SJCRH30 (cell line): Measurements from ENCODE around the gene SHISAL1. TPM values are rescaled to one million over a fixed set of nuclear protein-coding genes. Genes with fewer than 3 reads are reported as not detected.
A peak's percentile ranks its signal among the peaks of the same experiment; 100 is the strongest.

Experiments
- DNase-seq, 2 experiments: peaks; one replicate each; pipeline ENCODE4 v3.0.0-alpha.2; 2015 to 2020
- H3K27ac ChIP-seq: fragments of 250-450 bp; sonication (Bioruptor Pico); 2 replicates; pipeline ENCODE4 v1.5.1; 2020; ENCODE audit warnings: mild to moderate bottlenecking, moderate library complexity
- H3K27me3 ChIP-seq: fragments of 250-450 bp; sonication (Bioruptor Pico); 2 replicates; pipeline ENCODE4 v1.5.1; 2020; ENCODE audit warnings: mild to moderate bottlenecking, moderate library complexity
- H3K36me3 ChIP-seq: fragments of 250-450 bp; sonication (Bioruptor Pico); 2 replicates; pipeline ENCODE4 v1.5.1; 2020; ENCODE audit warnings: mild to moderate bottlenecking, moderate library complexity
- H3K4me1 ChIP-seq: fragments of 250-450 bp; sonication (Bioruptor Pico); 2 replicates; pipeline ENCODE4 v1.5.1; 2020; ENCODE audit warnings: mild to moderate bottlenecking, moderate library complexity
- H3K4me3 ChIP-seq: fragments of 250-450 bp; sonication (Bioruptor Pico); 2 replicates; pipeline ENCODE4 v1.5.1; 2020; ENCODE audit warnings: mild to moderate bottlenecking, moderate library complexity
- H3K9me3 ChIP-seq: fragments of 250-450 bp; sonication (Bioruptor Pico); replicated peaks from 2 replicates; pipeline ENCODE4 v1.5.1; 2020; ENCODE audit warnings: mild to moderate bottlenecking, moderate library complexity
- total RNA-seq: library from RNA; depleted of rRNA; stranded (reverse); fragments of >200 nt; shearing (Covaris generic); gene quantifications from 2 replicates; pipeline ENCODE4 v1.2.3, GENCODE V29; 2014

SHISAL1 gene
- total RNA-seq, 1 experiment from 2014 or later: not detected

- H3K9me3 ChIP-seq: no peaks in the 10 kb centered on the region
- H3K4me3 ChIP-seq: no peak overlapping the region
These were observed 105.4 kb downstream of the SHISAL1 start for GRCh38 chr22:44207173-44207980.

DNA sequence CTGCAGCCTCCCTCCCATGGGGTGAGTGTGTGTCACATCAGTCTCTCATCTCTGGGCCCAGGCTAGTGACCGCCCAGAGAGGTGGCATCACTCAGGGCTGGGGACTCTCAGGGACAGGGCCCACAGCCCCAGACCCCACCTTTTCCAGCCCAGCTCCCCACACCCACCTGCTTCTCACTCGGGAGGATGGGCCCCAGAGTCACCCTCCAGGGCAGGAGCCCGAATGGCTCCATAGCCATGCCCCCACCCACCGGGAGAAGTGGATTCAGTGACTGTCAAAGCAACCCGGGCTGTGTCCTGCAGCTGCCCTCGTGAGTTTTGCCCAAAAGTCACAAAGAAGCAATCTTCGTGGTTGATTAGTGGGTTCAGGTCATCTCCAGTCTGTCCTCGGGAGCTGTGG lies 106.1 kb downstream of the SHISAL1 start:
- no peaks in the 10 kb centered on the region for H3K9me3 ChIP-seq
- H3K4me3 ChIP-seq: no peak overlapping the region
- H3K36me3 ChIP-seq: no peaks in the 10 kb centered on the region
- H3K27ac ChIP-seq: no peak overlapping the region
- peaks cover 2% of the 10 kb centered on the region; the same call in 1 of the 2 replicates for H3K27me3 ChIP-seq
- no peaks in the 10 kb centered on the region for H3K4me1 ChIP-seq
- DNase-seq: no peak

More at GRCh38 chr22:44207173-44207980, 105.4 kb downstream of the SHISAL1 start:
- H3K27ac ChIP-seq: no peak overlapping the region
- no peak for DNase-seq
- H3K36me3 ChIP-seq: no peaks in the 10 kb centered on the region
- H3K27me3 ChIP-seq: no peaks in the 10 kb centered on the region; the same call in 1 of the 2 replicates
- no peaks in the 10 kb centered on the region for H3K4me1 ChIP-seq

GRCh38 chr22:44206330-44206645 lies 106.5 kb downstream of the SHISAL1 start:
- Histone ChIP-seq H3K27me3 (peaks cover 3% of the 10 kb centered on the region; the same call in 1 of the 2 replicates), H3K4me3 (no peak overlapping the region), H3K9me3 (no peaks in the 10 kb centered on the region), H3K4me1 (no peaks in the 10 kb centered on the region), H3K36me3 (no peaks in the 10 kb centered on the region), H3K27ac (no peak overlapping the region)
- no peak for DNase-seq

- no peaks in the 10 kb centered on the region for H3K36me3 ChIP-seq
- no peak overlapping the region for H3K4me3 ChIP-seq
- H3K27ac ChIP-seq: no peak overlapping the region
- H3K4me1 ChIP-seq: no peaks in the 10 kb centered on the region
- peaks cover 3% of the 10 kb centered on the region; the same call in 1 of the 2 replicates for H3K27me3 ChIP-seq
- DNase-seq: no peak
- H3K9me3 ChIP-seq: no peaks in the 10 kb centered on the region
These were observed 107.0 kb downstream of the SHISAL1 start for GRCh38 chr22:44205516-44206329.

- no peak overlapping the region for H3K4me3 ChIP-seq
- H3K27me3 ChIP-seq: peaks cover 3% of the 10 kb centered on the region; the same call in 1 of the 2 replicates
- no peak overlapping the region for H3K27ac ChIP-seq
- no peak for DNase-seq
- H3K9me3 ChIP-seq: no peaks in the 10 kb centered on the region
- H3K4me1 ChIP-seq: no peaks in the 10 kb centered on the region
- no peaks in the 10 kb centered on the region for H3K36me3 ChIP-seq
These were observed 107.8 kb downstream of the SHISAL1 start for GRCh38 chr22:44204739-44205515.

DNA sequence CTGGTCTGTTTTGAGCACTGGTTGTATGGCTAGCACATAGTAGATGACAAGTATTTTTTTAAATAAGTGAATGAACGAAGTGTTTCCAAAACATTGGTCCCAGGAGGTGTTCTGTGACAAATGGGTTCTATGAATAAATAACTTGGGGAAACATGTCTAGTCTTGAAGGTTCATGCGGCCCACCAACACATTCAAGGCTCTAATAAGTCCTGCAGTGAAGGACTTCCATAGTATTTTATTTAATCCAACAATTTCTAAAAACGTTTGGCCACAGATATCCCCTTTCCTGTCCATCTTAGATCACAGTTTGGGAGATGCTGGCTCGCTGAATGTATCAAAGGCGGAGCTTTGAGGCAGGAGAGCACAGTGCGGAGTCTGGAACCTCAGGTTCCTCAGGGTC lies 109.5 kb downstream of the SHISAL1 start:
- Histone ChIP-seq H3K27ac (no peak overlapping the region), H3K4me3 (no peak overlapping the region), H3K27me3 (peaks cover 3% of the 10 kb centered on the region; the same call in 1 of the 2 replicates), H3K9me3 (no peaks in the 10 kb centered on the region), H3K36me3 (no peaks in the 10 kb centered on the region), H3K4me1 (no peaks in the 10 kb centered on the region)
- DNase-seq: no peak

GRCh38 chr22:44202261-44202789 lies 110.4 kb downstream of the SHISAL1 start:
- no peak overlapping the region for H3K4me3 ChIP-seq
- H3K27me3 ChIP-seq: peaks cover 3% of the 10 kb centered on the region; the same call in 1 of the 2 replicates
- no peaks in the 10 kb centered on the region for H3K9me3 ChIP-seq
- DNase-seq: no peak
- no peak overlapping the region for H3K27ac ChIP-seq
- H3K4me1 ChIP-seq: no peaks in the 10 kb centered on the region
- no peaks in the 10 kb centered on the region for H3K36me3 ChIP-seq

- Histone ChIP-seq H3K9me3 (no peaks in the 10 kb centered on the region), H3K36me3 (no peaks in the 10 kb centered on the region), H3K4me1 (no peaks in the 10 kb centered on the region), H3K27ac (no peak overlapping the region), H3K27me3 (peaks cover 3% of the 10 kb centered on the region; the same call in 1 of the 2 replicates), H3K4me3 (no peak overlapping the region)
- DNase-seq: no peak
These were observed 111.1 kb downstream of the SHISAL1 start for GRCh38 chr22:44201665-44202064.

- peak in 1 of 2 experiments; percentile 6 for DNase-seq
- no peaks in the 10 kb centered on the region for H3K4me1 ChIP-seq
These were observed 111.7 kb downstream of the SHISAL1 start for GRCh38 chr22:44200855-44201550.

GRCh38 chr22:44200451-44200850 lies 112.3 kb downstream of the SHISAL1 start:
- Histone ChIP-seq H3K9me3 (no peaks in the 10 kb centered on the region), H3K27ac (no peak overlapping the region), H3K4me1 (no peaks in the 10 kb centered on the region), H3K27me3 (peaks cover 3% of the 10 kb centered on the region; the same call in 1 of the 2 replicates), H3K4me3 (no peak overlapping the region), H3K36me3 (no peaks in the 10 kb centered on the region)
- DNase-seq: no peak

More at GRCh38 chr22:44200855-44201550, 111.7 kb downstream of the SHISAL1 start:
- Histone ChIP-seq H3K36me3 (no peaks in the 10 kb centered on the region), H3K4me3 (no peak overlapping the region), H3K27ac (no peak overlapping the region), H3K9me3 (no peaks in the 10 kb centered on the region), H3K27me3 (peaks cover 3% of the 10 kb centered on the region; the same call in 1 of the 2 replicates)

DNA sequence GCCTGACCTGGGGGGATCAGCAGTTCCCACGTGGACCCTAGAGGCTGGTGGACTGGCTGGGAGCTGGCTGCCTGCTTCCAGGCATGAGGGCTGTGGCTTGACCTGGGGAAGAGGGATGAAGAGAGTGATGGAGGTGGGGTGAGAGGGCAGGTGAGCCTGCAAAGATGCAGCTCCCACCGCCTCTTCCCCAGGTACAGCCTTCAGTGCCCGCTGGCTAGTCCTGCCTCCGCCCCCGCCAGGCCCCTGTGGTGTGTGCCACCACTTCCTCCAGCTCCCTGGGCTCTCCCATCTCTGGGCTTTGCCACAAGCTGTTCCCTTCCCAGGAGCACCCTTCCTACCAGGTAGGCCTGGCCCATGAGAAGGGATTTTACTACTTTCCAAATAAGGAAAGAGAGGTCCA lies 112.9 kb downstream of the SHISAL1 start:
- H3K4me1 ChIP-seq: no peaks in the 10 kb centered on the region
- no peaks in the 10 kb centered on the region for H3K9me3 ChIP-seq
- DNase-seq: no peak
- H3K4me3 ChIP-seq: no peak overlapping the region
- H3K36me3 ChIP-seq: no peaks in the 10 kb centered on the region
- H3K27ac ChIP-seq: no peak overlapping the region
- peaks cover 3% of the 10 kb centered on the region; the same call in 1 of the 2 replicates for H3K27me3 ChIP-seq

DNA sequence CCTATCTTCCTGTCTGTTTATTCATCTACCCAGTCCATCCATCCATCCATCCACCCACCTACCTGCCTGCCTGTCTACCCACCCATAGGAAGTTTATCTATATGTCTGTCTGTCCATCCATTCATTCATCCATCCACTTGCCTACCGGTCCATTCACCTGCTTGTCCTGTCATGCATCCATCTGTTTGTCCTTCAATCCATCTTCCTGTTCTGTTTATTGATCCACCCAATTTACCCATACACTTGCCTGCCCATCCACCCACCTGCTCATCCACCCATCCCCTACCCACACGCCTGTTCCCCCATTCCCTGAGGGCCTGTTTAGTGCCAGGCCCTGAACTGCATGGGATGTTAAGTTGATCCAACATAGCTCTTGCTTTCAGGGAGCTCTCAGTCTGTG lies 113.6 kb downstream of the SHISAL1 start:
- no peak overlapping the region for H3K4me3 ChIP-seq
- peaks cover 3% of the 10 kb centered on the region; the same call in 1 of the 2 replicates for H3K27me3 ChIP-seq
- H3K36me3 ChIP-seq: no peaks in the 10 kb centered on the region
- no peaks in the 10 kb centered on the region for H3K9me3 ChIP-seq
- no peak overlapping the region for H3K27ac ChIP-seq
- H3K4me1 ChIP-seq: no peaks in the 10 kb centered on the region
- no peak for DNase-seq

DNA sequence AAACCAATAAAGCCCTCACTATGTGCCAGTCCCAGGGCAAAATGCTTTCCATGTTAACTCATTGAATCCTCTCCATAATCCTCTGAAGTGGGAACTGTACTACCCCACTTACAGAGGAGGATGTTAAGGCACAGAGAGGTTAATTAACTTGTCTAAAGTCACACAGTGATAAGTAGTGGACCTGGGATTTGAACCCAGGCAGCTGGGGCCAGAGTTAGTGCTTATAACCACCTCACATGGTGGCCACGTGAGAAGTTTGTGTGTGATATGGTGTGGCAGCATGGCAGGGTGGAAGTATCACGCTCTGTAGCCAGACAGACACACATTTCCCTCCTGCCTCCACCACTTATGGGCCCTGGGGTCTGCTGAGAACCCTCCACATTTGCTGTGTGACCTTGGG lies 115.5 kb downstream of the SHISAL1 start:
- Histone ChIP-seq H3K4me3 (no peak overlapping the region), H3K9me3 (no peaks in the 10 kb centered on the region), H3K4me1 (no peaks in the 10 kb centered on the region), H3K27ac (no peak overlapping the region), H3K27me3 (0 out of 2 replicates have a peak, but pooled peaks cover 3% of the 10 kb centered on the region), H3K36me3 (no peaks in the 10 kb centered on the region)
- no peak for DNase-seq

DNA sequence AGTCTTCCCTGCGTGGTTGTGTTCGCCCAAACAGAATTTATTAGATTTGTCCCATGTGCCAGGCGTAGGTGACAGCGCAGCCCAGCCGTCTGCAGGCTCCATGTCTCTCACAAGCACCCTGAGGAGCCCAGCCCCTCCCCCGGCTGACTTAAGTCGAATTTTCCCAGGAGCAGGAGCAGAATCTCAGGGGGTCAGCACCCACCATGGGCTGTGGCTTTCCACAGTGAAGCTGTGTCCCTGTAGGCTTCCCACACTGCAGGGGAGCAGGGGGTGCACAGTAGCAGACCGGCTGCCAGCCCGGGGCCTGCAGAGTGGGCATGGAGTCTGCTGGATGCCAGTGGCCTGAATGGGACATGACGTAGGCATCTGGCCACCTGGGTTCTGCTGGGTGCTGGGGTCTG lies 116.0 kb downstream of the SHISAL1 start:
- Histone ChIP-seq H3K9me3 (no peaks in the 10 kb centered on the region), H3K4me1 (no peaks in the 10 kb centered on the region), H3K27me3 (0 out of 2 replicates have a peak, but pooled peaks cover 1% of the 10 kb centered on the region), H3K36me3 (no peaks in the 10 kb centered on the region), H3K27ac (no peak overlapping the region), H3K4me3 (no peak overlapping the region)
- no peak for DNase-seq
